Measurements from ENCODE around the gene SDK1. TPM values are rescaled to one million over a fixed set of nuclear protein-coding genes. Genes with fewer than 3 reads are reported as not detected.

Gene SDK1
- total RNA-seq, 1 donor from 2014 or later, result 4.3 TPM

DNA sequence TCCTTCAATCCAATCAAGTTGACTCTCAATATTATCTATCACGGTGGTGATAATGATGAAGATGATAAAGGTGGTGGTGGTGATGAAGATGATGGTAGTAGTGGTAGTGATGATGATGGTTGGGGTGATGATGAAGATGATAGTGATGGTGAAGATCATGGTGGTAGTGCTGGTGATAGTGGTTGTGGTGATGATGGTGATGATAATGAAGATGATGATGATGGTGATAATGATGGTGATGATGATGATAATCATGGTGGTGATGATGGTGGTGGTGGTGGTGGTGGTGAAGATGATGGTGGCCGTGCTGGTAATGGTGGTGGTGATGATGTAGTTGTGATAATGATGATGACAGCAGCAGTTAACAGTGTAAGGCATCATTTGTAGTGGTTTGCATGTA, 29.8 kb upstream of the SDK1 start:
- no peak for DNase-seq (ENCODE audit: low spot score)
- TF ChIP-seq, protein P1, sequence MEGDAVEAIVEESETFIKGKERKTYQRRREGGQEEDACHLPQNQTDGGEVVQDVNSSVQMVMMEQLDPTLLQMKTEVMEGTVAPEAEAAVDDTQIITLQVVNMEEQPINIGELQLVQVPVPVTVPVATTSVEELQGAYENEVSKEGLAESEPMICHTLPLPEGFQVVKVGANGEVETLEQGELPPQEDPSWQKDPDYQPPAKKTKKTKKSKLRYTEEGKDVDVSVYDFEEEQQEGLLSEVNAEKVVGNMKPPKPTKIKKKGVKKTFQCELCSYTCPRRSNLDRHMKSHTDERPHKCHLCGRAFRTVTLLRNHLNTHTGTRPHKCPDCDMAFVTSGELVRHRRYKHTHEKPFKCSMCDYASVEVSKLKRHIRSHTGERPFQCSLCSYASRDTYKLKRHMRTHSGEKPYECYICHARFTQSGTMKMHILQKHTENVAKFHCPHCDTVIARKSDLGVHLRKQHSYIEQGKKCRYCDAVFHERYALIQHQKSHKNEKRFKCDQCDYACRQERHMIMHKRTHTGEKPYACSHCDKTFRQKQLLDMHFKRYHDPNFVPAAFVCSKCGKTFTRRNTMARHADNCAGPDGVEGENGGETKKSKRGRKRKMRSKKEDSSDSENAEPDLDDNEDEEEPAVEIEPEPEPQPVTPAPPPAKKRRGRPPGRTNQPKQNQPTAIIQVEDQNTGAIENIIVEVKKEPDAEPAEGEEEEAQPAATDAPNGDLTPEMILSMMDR (IDR thresholded peaks at IDR 0.05; ENCODE audit: unreplicated experiment), result no peak
- no peaks in the 10 kb centered on the region for H3K27me3 Mint-ChIP-seq (ENCODE audit: unreplicated experiment)
- no peak overlapping the region for H3K4me3 Mint-ChIP-seq (ENCODE audit: unreplicated experiment)
- no peaks in the 10 kb centered on the region for H3K36me3 Mint-ChIP-seq (ENCODE audit: low read depth, unreplicated experiment)
- H3K9me3 Mint-ChIP-seq (ENCODE audit: unreplicated experiment), result no peaks in the 10 kb centered on the region
- H3K27ac Mint-ChIP-seq (ENCODE audit: unreplicated experiment), result no peak overlapping the region
- no peaks in the 10 kb centered on the region for H3K4me1 Mint-ChIP-seq (ENCODE audit: unreplicated experiment)

DNA sequence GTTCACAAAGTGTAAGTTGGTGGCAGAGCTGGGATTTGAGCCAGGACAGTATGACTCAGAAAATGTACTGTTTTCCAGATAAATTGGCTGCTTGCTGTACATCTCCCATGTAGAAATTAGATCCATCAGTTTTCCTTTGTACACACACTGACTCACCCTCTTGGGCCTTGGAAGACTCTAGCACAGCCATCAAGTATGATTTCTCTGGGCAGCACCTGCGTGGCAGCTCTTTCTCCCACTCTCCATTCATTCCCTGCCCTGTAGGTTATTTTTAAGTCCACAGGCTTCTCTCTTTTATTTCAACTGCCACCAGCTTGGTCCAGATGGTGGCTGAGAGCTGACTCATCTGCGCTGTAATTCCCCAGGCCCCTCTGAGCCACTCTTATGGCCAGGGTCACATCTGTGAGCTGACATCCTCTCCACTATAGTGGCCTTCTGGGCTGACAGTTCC, 28.3 kb upstream of the SDK1 start:
- Mint-ChIP-seq H3K27ac (ENCODE audit: unreplicated experiment) (no peak overlapping the region), H3K4me1 (ENCODE audit: unreplicated experiment) (no peaks in the 10 kb centered on the region), H3K27me3 (ENCODE audit: unreplicated experiment) (no peaks in the 10 kb centered on the region), H3K36me3 (ENCODE audit: low read depth, unreplicated experiment) (no peaks in the 10 kb centered on the region), H3K9me3 (ENCODE audit: unreplicated experiment) (no peaks in the 10 kb centered on the region), H3K4me3 (ENCODE audit: unreplicated experiment) (no peak overlapping the region)
- DNase-seq (ENCODE audit: low spot score), result no peak
- TF ChIP-seq, protein P1 (IDR thresholded peaks at IDR 0.05; ENCODE audit: unreplicated experiment), result no peak

DNA sequence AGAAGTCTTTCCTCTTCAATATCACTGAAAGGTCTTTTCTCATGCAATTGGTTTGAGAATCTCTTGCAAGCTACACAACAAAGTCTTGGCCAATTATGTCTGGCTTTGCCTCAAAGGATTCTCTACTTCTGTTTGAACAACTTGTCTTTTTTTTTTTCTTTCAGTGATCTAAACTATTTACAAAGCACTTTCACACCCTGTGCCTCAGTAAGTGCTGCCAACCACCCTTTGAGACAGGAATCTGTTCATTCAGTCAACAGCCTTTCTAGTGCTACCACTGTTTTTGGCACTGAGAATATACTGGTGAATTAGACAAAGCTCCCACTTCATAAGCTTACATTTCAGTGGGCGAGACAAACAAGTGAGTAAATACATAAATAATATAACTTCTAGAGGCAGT, 26.9 kb upstream of the SDK1 start:
- no peak overlapping the region for H3K4me3 Mint-ChIP-seq (ENCODE audit: unreplicated experiment)
- DNase-seq (ENCODE audit: low spot score), result no peak
- TF ChIP-seq, protein P1 (IDR thresholded peaks at IDR 0.05; ENCODE audit: unreplicated experiment), result no peak
- H3K36me3 Mint-ChIP-seq (ENCODE audit: low read depth, unreplicated experiment), result no peaks in the 10 kb centered on the region
- H3K27me3 Mint-ChIP-seq (ENCODE audit: unreplicated experiment), result no peaks in the 10 kb centered on the region
- H3K9me3 Mint-ChIP-seq (ENCODE audit: unreplicated experiment), result no peaks in the 10 kb centered on the region
- H3K4me1 Mint-ChIP-seq (ENCODE audit: unreplicated experiment), result no peaks in the 10 kb centered on the region
- no peak overlapping the region for H3K27ac Mint-ChIP-seq (ENCODE audit: unreplicated experiment)

DNA sequence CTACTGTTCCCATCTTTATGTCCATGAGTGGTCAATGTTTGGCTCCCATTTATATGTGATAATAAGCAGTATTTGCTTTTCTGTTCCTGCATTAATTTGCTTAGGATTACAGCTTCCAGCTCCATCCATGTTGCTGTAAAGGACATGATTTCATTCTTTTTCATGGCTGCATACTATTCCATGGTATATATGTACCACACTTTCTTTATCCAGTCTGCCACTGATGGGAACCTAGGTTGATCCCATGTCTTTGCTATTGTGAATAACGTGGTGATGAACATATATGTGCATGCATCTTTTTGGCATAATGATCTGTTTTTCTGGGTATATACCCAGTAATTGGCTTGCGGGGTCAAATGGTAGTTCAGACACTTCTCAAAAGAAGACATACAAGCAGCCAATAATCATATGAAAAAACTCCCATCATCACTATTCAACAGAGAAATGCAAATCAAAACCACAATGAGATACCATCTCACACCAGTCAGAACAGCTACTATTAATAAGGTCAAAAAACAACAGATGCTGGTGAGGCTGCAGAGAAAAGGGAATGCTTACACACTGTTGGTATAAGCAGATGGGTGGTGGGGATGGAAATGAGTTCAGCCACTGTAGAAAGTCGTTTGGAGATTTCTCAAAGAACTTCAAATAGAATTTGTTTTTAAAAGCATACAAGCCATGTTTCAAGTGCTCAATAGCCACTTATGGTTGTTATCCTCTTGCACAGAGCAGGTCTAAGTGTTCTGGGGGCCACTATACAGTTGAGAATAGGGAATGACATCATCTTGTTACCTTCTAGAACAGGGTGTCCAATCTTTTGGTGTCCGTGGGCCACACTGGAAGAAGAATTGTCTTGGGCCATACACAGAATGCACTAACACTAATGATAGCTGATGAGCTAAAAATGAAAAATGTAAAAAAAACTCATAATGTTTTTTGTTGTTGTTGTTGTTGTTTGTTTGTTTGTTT, 23.2 kb upstream of the SDK1 start:
- Mint-ChIP-seq H3K4me3 (ENCODE audit: unreplicated experiment) (no peak overlapping the region), H3K27ac (ENCODE audit: unreplicated experiment) (no peak overlapping the region), H3K4me1 (ENCODE audit: unreplicated experiment) (no peaks in the 10 kb centered on the region), H3K36me3 (ENCODE audit: low read depth, unreplicated experiment) (no peaks in the 10 kb centered on the region), H3K27me3 (ENCODE audit: unreplicated experiment) (no peaks in the 10 kb centered on the region), H3K9me3 (ENCODE audit: unreplicated experiment) (no peaks in the 10 kb centered on the region)
- DNase-seq (ENCODE audit: low spot score), result no peak
- TF ChIP-seq, protein P1 (IDR thresholded peaks at IDR 0.05; ENCODE audit: unreplicated experiment), result no peak

All from endothelial cell (in vitro differentiated cells).